Activated T-cell treated with anti-CD3 and anti-CD28 coated beads for 4 hours (primary cell): ENCODE data around the gene SMYD3.
"Not testable (repeated sequence)": the region's sequence is repeated elsewhere in the genome, so short reads cannot be mapped to it uniquely, and the experiment has no call there.

Experiments used
- DNase-seq: peaks from one replicate; pipeline ENCODE4 v3.0.0-alpha.2; 2020

The SMYD3 gene

GRCh38 chr1:246058466-246058865 is 448.6 kb downstream of the SMYD3 start:
- no peak for DNase-seq

DNA sequence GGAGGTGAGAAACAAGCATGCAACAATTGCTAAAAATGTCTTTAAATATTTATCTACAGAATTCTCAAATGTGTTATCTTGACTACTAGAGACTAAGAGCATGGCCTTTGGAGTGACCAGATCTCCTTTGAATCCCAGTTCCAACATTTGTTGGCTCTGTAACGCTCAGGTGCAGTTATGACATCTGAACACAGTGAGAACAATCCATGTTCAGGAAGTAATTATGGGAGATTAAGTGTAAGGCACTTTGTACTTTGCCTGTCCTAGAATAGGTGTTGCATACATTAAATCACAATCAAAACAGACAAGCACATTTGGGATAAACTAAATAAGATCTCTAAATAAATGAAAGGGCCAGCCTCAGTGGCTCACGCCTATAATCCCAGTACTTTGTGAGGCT is 454.5 kb downstream of the SMYD3 start:
- no peak for DNase-seq

- no peak for DNase-seq
Observed at GRCh38 chr1:246051909-246052518, 455.1 kb downstream of the SMYD3 start.

GRCh38 chr1:246048693-246049092 is 458.4 kb downstream of the SMYD3 start:
- DNase-seq: no peak

DNA sequence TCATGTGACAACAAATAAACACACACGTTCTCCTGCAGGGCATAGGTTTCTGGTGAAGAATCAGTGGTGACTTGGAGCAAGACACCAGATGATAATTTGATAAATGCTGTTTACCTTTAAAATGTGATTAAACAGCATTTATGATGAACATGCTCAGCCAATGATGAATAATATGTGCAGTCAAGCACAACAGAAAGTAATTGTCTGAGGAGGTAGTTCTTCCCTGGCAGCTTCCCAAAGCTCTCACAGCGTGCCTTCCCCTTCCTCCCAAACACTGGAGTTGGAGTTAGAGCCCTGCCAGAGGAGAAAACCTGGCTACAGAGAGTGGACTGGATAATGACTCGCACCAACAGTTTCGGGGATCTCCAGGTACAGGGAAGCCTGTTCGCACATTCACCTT is 463.5 kb downstream of the SMYD3 start:
- DNase-seq: no peak

- no peak for DNase-seq
Observed at GRCh38 chr1:246041360-246041759, 465.7 kb downstream of the SMYD3 start.

- no peak for DNase-seq
Observed at GRCh38 chr1:246040200-246040890, 466.7 kb downstream of the SMYD3 start.

GRCh38 chr1:246039584-246039983 is 467.5 kb downstream of the SMYD3 start:
- no peak for DNase-seq

- DNase-seq: no peak
Observed at GRCh38 chr1:246037832-246038231, 469.2 kb downstream of the SMYD3 start.

- no peak for DNase-seq
Observed at GRCh38 chr1:246036175-246036574, 470.9 kb downstream of the SMYD3 start.

DNA sequence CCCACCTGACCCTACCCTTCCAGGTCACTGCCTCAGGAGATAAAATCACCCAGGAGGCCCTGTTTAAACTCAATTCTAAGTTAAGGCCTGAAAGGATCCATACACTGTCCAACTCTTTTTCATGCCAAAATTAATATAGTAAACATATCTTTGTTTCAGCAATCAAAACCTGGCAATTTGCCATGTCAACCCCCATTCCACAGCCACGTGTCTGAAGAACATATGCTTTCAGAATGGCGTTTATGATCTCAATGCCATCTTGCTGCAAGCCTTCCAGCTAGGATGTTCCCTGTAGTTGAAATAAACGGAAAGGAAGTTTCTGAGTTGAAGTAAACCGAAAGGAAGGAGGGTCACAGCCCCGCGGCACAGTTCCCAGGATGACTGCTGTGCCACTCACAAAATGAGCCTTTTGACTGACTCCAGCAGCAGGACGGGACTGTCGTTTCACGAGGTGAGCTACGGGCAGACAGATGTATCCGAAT is 472.0 kb downstream of the SMYD3 start:
- DNase-seq: no peak

- no peak for DNase-seq
Observed at GRCh38 chr1:246034630-246035029, 472.4 kb downstream of the SMYD3 start.

DNA sequence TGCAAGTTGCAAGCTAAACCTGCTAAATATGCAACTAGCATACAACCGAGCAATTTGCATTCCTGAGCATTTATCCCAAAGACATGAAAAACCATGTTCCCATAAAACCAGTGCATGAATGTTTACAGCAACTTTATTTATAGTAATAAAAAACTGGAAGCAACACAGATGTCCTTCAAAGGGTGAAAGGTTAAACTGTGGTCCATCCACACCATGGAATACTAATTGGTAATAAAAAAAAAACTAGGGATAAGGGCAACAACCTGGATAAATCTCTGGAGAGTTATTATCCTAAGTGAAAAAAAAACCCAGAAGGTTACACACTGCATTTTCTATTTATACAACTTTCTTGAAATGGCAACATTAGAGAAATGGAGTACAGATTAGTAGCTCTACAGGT is 474.1 kb downstream of the SMYD3 start:
- no peak for DNase-seq

- DNase-seq: no peak
Observed at GRCh38 chr1:246032031-246032551, 475.0 kb downstream of the SMYD3 start.

DNA sequence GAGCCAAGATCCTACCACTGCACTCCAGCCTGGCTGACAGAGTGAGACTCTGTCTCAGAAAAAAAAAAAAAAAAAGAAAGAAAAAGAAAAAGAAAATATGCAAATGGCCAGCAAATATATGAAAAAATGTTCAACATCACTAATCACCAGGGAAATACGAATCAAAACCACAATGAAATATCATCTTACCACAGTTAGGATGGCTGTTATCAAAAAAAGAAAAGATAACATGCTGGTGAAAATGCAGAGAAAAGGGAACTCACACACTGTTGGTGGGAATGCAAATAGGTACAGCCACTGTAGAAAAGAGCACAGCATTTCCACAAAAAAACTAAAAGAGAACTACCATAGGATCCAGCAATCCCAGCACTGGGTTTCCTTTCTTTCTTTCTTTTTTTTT is 477.5 kb downstream of the SMYD3 start:
- DNase-seq: no peak

DNA sequence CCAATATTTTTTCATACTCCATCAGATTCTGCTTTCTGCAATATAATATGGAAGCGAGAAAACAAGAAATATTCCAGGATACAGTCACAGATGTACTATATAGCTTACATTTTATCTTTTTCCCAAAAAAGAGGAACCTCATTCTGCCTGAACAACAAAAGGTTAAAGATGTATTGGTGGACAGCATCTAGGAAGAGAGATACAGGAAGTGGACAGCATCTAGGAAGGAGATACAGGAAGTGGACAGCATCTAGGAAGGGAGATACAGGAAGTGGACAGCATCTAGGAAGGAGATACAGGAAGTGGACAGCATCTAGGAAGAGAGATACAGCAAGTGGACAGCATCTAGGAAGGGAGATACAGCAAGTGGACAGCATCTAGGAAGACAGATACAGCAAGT is 483.0 kb downstream of the SMYD3 start:
- not testable (repeated sequence) for DNase-seq

- DNase-seq: no peak
Observed at GRCh38 chr1:246020211-246020954, 486.7 kb downstream of the SMYD3 start.

- DNase-seq: no peak
Observed at GRCh38 chr1:246018146-246018545, 488.9 kb downstream of the SMYD3 start.

GRCh38 chr1:246012341-246012740 is 494.7 kb downstream of the SMYD3 start:
- no peak for DNase-seq

- no peak for DNase-seq
Observed at GRCh38 chr1:246010386-246010785, 496.7 kb downstream of the SMYD3 start.

DNA sequence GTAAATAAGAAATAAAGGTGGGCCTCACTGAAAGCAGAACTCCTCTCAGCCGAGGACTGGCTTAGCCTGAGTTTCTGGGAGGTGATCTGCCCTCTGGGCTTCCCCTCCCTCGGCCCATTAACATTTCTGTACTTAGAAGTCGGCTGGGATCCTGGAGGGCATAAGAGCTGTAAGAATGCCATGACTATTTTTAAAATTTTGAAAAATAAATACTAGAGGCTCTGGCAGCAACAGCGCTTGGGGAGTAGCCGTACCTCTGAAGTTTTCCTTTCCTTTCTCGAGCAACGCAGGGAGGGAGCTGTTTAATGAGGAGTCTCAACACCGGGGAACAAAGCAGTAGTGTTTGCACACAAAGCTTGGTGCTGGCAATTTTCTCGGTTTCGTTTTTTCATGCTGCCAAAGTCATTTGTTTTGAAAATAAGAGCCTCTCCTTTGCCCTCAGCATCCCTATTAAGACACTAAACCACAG is 498.7 kb downstream of the SMYD3 start:
- no peak for DNase-seq

DNA sequence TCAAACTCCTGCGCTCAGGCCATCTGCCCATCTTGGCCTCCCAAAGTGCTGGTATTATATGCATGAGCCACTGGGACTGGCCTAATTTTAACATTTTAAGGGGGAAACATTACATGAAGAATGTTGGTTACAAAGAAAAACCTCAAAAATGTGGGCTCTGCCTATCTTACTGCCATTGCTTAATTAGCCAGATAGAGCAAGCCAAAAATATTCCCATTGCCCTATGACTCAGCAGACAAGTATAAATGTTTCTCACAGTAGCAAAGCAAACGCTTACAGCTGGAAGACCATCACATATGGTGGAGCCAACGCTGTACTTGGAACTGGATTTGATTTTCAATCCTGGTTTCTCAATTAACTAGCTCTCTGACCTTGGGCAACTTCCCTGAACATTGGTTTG is 502.0 kb downstream of the SMYD3 start:
- DNase-seq: no peak

GRCh38 chr1:246004301-246004700 is 502.8 kb downstream of the SMYD3 start:
- no peak for DNase-seq

DNA sequence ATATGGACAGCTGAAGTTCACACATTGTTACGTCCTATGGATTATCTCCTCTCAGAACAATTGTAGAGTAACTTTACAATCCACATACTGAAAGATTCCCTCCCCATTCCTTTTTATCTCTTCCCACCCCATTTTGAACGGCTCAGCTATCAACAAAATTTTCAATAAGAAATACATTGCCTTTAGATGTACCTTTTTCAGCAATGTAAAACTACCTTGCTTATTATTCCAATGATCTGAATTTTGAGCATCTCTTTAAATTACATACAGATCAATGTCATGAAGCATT is 503.7 kb downstream of the SMYD3 start:
- DNase-seq: no peak
